NCI-H1105 (cell line): ENCODE results near the gene BIRC5.
"Not testable (repeated sequence)": the region's sequence is repeated elsewhere in the genome, so short reads cannot be mapped to it uniquely, and the experiment has no call there.

Source experiments
- DNase-seq: peaks from one replicate; lab custom pipeline; 2025; lab: John Stamatoyannopoulos, UW

Gene BIRC5

DNA sequence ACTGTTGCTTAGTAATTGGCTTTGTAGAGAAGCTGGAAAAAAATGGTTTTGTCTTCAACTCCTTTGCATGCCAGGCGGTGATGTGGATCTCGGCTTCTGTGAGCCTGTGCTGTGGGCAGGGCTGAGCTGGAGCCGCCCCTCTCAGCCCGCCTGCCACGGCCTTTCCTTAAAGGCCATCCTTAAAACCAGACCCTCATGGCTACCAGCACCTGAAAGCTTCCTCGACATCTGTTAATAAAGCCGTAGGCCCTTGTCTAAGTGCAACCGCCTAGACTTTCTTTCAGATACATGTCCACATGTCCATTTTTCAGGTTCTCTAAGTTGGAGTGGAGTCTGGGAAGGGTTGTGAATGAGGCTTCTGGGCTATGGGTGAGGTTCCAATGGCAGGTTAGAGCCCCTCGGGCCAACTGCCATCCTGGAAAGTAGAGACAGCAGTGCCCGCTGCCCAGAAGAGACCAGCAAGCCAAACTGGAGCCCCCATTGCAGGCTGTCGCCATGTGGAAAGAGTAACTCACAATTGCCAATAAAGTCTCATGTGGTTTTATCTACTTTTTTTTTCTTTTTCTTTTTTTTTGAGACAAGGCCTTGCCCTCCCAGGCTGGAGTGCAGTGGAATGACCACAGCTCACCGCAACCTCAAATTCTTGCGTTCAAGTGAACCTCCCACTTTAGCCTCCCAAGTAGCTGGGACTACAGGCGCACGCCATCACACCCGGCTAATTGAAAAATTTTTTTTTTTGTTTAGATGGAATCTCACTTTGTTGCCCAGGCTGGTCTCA is 11.2 kb downstream of the BIRC5 start:
- DNase-seq: no peak

DNA sequence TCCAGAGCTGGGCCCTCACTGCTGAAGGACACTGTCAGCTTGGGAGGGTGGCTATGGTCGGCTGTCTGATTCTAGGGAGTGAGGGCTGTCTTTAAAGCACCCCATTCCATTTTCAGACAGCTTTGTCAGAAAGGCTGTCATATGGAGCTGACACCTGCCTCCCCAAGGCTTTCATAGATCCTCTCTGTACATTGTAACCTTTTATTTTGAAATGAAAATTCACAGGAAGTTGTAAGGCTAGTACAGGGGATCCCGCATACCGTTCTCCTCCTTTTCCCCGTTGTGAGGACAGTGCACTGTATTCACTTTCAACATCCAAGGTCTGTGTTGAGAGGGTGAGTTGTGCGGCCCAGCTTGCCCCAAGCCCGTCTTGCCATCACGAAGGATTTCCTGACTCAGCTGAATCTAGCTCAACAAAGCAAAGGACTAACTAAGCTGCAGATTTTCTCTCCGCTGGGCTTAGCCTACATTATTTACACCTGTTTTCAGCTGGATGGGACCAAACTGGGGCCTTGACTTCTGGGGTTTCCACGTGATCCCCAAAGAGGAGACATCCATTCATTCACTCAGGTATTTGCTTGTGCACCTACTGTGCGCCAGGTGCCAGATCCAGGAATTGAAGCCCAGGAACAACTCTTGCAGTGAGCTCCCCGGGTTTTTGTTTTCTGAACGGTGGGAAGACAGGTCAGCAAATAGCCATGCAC is 12.2 kb downstream of the BIRC5 start:
- DNase-seq: no peak

DNA sequence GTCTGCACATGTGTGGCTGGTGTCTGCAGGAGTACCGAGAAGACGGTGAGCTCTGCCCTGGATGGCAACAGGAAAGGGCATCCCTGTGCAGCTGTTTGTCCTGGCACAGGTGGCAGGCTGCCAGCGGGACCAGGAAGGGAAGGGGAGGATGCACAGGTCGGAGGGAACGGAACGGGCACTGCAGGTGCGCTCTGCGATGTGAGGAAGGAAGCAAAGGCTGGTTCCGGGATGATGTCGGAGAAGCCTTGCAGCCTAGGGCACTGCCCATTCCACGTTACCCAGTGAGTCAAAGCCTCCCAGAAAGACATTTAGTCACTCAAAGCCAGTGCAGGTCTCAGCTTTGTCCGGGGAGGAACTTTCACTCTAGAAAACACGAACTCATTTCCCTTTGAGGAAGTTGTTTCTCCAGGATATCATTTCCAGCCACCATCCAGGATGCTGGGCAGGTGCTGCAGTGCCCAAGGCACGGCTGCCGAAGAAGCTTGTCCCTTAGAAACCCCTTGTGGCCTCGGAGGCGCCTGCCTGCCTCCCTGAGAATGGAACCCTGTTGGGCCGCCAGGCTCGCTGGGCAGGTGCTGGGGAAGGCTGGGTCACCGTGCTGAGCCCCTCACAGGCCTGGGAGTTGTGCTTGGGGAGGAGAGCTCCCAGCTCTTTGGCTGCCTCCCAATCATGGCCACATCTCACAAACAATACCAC is 12.9 kb downstream of the BIRC5 start:
- DNase-seq: no peak

DNA sequence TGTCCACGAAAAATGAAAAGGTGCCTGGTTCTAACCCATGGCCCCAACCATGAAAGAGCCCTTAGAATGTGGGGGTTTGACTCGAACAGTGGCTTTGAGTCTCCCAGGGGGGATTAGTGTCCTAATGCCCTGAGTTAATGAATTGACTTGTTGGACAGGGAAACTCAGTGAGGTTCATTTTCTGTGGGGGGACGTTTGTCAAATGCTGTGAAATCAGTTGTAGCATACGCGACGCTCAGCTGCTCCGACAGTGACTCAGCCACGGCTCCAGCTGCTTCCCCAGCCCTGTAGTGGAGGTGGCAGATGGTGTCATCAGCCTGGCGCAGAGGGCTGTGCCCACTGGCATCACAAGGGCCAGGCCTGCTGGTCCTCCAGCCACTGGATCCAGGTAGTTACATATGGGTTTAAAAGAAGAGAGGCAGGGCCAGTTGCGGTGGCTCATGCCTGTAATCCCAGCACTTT is 13.4 kb downstream of the BIRC5 start:
- DNase-seq: no peak

DNA sequence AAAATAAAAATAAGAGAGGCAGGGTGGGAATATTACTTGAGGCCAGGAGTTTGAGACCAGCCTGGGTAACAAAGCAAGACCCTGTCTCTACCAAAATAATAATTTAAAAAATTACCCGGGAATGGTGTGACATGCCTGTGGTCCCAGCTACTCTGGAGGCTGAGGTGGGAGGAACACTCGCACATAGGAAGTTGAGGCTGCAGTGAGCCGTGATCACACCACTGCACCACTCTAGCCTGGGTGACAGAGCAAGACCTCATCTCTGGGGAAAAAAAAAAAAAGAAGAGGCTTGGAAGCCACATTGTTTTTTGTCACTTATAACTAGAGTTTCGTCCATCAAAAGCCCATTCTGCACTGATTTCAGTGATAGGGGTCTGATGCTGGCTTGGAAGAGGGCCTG is 14.1 kb downstream of the BIRC5 start:
- DNase-seq: no peak

DNA sequence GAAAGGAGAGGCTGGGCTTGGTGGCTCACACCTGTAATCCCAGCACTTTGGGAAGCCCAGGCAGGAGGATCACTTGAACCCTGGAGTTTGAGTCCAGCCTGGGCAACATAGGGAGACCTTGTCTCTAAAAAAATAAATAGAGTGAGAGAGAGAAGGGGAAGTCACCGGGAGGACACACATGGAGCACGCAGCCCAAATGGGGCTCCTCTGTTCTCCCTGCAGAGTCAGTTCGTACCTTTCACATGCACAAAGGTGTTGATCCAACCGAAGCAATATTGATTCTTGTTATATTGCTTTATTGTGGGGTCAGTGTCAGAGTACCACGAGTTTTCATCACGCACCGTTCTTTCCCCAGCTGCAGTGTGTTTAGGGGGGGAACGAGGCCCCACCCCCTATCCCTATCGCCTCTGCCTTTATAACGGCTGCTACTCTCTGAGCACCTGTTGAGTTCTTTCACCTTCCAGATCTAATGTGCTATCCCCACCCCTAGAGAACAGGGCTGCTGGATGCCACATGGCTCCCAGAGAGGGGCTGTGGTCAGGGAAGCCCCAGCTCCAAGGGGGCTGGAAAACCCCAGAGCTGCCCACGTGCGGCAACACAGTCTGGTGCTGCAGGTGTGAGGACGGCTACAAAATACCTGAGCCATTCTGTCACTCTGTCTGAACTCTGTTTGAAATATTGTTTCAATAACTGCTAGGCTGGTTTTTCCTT is 16.4 kb downstream of the BIRC5 start:
- no peak for DNase-seq

DNA sequence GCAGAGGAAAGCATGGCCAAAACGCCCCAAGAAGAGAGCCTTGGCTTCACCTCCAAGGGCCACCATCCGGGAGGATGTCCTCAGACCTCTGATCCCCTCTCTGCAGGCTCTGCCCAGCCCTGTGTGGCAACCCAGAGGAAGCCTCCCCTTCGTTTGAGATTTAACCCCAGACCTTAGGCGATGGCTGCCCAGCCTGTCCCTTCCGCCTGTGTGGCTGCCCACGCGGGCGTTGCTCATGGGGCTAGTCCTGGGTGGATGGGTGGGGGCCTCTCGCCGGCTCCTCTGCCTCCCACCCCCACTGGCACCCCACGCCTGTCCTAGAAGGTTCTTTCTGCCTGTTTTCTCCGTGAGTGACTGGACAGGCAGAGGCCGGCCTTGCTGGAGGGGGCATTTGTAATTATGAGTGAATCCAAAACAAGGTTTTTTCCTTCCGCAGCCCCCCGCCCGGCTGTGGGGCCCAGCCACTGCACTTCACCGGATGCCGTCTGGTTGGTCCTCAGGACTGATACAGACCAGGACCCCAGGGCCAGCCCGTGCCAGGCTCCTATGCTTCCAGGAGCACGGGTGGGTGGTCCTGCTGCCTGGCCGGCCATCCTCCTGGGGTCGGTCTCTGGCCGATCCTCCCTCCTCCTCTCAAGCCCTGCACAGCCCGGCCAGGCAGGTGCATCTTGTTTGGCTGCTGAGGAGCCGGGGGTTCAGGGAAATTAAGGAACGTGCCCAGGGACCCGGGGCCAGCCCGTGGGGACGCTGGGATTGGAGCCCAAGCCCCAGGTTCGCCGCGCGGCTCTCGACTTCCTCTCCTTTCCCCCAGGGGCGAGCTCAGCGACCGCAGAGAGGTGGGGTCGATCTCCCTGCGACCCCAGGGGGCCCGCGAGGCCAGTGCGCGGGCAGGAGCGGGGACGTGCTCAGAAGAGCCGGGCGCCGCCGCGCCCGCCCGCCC is 17.2 kb downstream of the BIRC5 start, which contains the start of gene TMEM235:
Gene TMEM235, plus strand, starts transcription at position 636 of the 940 bp plus-strand sequence. CDS start 393 bp downstream, outside the sequence.
- no peak for DNase-seq

DNA sequence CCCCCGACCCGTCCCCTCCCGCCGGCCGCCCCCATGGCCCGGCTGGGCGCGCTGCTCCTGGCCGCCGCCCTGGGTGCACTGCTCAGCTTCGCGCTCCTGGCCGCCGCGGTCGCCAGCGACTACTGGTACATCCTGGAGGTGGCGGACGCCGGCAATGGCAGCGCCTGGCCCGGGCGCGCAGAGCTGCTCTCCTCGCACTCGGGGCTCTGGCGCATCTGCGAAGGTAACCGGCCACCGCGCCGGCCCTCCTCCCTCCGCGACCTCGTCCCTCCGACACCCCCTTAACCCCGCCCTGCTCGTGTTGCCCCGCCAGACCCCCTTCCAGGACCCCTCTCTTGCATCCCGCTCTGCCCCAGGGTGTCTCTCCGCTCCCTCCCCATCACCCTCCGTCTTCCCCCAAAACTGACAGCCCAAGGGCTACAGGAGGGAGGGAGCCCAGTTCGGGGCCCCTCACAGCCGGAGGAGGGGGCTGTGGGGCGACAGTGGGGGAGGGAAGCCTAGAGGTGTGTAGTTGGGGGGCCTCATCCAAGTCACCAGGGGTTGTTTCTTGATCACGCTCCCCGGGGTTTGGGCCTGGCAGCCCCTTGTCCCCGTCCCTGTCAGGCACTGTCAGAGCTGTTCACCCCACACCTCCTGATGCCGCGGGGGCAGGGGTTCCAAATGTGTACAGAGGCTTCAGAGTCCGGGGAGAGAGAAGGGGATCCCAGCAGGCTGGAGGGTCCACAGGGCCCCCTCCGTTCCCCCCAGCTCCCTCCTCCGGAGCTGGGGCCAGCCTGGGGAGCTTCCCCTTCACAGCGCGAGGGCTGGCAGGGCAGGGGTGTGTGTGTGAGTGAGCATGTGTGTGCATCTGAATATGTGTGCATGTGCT is 18.2 kb downstream of the BIRC5 start:
- DNase-seq: no peak

DNA sequence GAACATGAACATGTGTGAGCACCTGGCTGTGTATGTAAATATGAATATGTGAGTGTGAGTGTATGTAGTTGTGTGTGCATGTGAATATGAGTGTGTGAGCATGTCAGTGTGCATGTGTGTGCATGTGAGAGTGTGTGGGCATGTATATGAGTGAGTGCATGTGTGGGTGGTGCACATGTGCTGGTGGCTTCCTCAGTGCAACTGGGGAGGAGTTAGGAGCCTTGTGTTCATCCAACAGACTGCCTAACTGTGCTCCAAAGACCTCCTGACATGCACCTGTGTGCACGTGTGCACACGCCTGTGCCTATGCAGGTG is 18.8 kb downstream of the BIRC5 start:
- no peak for DNase-seq

DNA sequence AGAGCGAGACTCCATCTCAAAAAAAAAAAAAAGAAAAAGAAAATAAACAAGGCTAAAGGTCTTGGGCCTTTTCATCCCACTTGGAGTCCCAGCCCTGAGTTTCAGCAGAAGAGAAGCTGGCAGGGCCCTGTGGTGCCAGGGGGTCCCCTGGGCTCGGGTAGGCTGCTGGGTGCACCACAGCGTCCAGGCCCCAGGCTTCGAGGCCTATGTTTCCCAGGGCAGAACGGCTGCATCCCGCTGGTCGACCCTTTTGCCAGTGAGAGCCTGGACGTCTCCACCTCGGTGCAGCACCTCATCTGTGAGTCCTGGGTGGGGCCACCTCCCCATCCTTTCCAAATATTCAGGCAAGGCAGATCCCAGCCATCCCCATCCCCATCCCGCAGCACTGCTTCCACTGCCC is 19.6 kb downstream of the BIRC5 start:
- DNase-seq: no peak

DNA sequence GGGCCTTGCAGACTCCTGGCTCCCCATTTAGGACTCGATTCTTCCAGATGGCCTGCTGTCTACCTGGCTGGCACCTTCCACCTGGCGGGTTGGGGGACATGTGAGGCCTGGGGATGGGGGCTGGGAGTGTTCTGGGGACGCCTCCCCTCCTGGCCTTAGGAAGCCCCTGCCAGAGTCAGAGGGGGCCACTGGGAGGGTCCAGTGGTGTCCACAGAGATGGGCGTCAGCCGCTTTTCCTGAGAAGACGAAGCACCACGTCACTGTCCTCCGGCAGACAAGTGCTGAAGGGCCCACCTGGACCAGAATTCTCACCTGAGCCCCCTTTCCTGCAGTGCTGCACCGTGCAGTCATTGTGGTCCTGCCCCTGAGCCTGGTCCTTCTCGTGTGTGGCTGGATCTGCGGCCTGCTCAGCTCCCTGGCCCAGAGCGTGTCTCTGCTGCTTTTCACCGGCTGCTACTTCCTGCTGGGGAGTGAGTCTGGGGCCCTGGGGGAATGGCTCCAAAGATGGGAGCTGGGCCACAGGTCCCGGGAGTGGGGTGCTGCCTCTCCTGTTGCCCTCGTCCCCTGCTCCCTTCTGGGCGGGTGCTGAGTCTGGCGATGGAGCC is 20.3 kb downstream of the BIRC5 start:
- no peak for DNase-seq

DNA sequence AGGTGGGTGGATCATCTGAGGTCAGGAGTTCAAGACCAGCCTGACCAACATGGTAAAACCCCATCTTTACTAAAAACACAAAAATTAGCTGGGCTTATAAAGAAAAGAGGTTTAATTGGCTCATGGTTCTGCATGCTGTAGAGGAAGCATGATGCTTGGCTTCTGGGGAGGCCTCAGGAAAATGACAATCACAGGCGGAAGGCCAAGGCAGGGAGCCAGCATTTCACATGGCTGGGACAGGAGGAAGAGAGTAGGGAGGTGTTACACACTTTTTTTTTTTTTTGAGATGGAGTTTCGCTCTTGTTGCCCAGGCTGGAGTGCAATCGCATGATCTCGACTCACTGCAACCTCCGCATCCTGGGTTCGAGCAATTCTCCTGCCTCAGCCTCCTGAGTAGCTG is 21.0 kb downstream of the BIRC5 start:
- DNase-seq: not testable (repeated sequence)

DNA sequence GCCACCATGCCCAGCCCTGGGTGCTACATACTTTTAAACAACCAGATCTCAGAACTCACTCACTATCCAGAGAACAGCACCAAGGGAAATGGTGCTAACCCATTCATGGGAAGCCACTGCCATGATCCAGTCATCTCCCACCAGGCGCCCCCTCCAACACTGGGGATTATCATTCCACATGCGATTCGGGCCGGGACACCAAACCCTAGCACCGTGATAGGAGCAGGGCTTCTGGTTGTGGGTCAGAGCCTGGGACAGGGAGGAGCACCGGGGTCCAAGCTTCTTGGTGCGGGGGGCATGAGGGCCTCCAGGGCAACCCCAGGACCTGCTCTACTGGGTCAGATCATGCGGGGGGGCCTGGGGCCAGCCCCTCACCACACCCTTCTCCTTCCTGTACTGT is 21.8 kb downstream of the BIRC5 start:
- no peak for DNase-seq

DNA sequence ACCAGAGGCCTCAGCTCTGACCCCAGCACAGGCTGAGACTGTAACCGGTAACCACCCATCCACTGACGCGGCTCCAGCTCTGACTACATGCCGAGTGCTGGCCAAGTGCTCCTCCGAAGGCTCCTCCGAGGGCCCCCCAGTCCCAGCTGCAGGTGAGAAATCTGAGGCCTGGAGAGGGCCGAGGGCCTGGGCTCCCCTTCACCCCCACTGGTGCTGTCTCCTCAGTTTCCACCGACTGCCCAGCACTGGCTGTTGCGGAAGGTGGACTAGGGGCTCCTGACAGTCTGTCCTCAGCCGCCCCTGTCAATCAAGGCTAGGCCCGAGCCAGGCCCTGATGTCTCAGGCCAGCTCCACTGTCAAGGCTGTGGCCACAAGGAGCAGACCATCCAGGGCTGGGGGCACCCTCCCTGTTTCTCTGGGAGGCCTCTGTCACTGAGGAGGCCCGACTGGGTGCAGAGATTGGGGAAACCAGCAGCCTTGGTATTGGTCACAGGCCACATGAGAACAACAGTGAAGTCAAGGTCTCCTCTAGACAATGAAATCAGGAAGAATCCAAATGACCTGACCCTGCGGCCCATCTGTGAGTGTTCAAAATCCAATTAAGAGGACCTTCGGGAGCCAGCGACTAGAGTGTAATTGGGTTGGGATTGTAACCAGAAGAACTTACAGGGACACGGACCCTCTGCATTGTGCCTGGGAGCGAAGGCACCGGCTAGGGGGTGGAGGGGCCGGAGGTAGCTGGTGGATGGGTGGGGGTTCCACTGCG is 22.5 kb downstream of the BIRC5 start:
- no peak for DNase-seq

DNA sequence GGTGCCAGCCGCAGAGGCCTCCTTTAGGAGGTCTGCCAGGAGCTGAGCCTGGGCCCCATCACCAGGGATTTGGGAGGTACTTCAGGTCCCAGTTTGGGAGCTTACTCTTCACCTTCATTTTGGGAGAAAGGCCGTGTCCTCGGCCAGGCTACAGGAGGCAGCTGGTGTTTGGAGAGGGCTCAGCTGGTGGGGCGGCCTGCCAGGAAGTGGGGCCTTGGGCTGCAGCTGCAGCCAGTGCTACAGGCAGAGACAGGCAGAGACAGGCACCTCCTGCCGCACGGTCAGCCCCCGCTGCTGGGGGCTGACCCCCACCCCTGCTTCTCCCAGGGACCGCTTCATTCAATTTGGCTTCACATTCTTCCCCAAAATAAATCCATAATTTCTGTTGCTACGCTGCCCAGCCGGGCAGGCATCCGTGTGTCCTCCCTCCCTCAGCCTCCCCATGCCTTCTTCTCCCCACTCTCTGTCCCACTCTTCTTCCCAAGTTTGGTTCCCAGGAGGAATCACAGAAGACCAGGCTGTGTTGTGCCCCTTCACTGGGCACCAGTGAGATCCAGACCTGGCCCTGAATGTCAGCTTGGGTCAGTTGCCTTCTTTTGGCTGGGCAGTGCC is 23.5 kb downstream of the BIRC5 start:
- DNase-seq: no peak

DNA sequence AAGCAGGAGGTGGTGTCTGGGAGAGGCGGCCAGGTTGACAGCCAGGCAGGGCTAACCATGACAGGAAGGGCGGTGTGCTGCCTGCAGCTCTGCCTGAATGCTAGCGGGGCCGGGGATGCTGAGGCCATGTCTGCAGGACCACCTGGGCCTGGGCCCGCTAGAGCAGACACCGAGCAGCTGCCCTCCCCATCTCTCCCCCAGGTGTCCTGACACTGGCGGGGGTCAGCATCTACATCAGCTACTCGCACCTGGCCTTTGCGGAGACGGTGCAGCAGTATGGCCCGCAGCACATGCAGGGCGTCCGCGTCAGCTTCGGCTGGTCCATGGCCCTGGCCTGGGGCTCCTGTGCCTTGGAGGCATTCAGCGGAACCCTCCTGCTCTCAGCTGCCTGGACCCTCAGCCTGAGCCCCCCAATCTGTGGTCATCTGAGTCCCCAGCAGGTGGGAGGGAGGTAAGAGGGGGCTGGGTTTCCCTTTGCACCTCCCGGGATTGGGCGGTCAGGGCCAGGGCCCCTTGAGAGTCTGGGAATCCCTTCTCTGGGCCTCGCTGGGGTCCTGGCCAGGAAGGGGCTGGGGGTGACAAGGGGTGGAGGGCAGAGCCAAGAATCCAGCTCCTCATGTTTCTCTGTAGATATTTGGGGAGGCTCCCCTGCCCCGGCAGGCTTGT is 24.9 kb downstream of the BIRC5 start:
- no peak for DNase-seq

DNA sequence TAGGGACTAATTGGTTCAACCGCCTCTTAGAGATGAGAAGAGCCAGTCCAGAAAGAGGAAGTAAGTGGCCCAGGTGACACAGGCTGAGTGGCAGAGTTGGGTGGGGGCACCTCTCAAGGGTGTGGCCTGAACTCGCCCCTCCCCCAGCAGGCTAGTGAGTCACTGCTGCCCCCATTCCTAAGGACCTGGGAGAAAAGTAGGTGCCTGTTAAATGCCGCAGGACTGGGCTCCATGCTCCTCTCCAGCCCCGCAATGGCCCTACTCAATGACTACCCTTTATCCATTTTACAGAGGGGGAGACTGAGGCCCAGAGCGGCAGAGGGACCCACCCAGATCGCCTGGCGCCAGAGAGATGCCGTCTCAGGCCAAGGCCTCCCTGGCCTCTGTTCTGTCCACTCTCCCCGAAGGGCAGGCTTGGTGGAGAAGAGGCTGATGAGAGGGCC is 25.5 kb downstream of the BIRC5 start:
- DNase-seq: no peak
